HFF-Myc (cell line): ENCODE data around the gene GRAMD1B.

Experiments used
- DNase-seq: peaks from one replicate; pipeline ENCODE4 v3.0.0-alpha.2; 2011; ENCODE audit warnings: low read depth; ENCODE audit errors: extremely low read depth
- H3K4me3 ChIP-seq: replicated peaks from 2 replicates; pipeline ENCODE4 v1.5.1; 2011; ENCODE audit warnings: low read depth, mild to moderate bottlenecking, control low read depth, low read length
- TF ChIP-seq, protein P1 (sequence below): IDR thresholded peaks from 2 replicates; pipeline ENCODE4 v1.5.1; 2012; ENCODE audit warnings: mild to moderate bottlenecking, low read depth, low read length, control low read depth; ENCODE audit errors: missing control alignments

GRAMD1B gene

DNA sequence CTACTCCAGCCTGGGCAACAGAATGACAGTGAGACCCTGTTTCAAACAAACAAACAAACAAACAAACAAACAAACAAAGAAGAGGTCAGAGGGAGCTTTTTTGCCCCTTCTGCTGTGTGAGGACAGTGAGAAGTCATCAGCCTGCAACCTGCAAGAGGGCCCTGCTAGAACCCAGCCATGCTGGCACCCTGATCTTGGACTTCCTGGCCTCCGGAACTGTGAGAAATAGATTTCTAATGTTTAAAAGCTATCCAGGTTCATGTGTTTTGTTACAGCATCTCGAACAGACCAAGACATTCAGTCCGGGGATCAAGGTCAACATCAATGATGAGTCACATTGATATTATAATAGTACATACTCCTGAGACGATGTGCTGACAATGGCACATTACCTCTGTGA, 41.4 kb upstream of the GRAMD1B start:
- no peak for DNase-seq
- no peak overlapping the region for H3K4me3 ChIP-seq
- TF ChIP-seq, protein P1, sequence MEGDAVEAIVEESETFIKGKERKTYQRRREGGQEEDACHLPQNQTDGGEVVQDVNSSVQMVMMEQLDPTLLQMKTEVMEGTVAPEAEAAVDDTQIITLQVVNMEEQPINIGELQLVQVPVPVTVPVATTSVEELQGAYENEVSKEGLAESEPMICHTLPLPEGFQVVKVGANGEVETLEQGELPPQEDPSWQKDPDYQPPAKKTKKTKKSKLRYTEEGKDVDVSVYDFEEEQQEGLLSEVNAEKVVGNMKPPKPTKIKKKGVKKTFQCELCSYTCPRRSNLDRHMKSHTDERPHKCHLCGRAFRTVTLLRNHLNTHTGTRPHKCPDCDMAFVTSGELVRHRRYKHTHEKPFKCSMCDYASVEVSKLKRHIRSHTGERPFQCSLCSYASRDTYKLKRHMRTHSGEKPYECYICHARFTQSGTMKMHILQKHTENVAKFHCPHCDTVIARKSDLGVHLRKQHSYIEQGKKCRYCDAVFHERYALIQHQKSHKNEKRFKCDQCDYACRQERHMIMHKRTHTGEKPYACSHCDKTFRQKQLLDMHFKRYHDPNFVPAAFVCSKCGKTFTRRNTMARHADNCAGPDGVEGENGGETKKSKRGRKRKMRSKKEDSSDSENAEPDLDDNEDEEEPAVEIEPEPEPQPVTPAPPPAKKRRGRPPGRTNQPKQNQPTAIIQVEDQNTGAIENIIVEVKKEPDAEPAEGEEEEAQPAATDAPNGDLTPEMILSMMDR = no peak

DNA sequence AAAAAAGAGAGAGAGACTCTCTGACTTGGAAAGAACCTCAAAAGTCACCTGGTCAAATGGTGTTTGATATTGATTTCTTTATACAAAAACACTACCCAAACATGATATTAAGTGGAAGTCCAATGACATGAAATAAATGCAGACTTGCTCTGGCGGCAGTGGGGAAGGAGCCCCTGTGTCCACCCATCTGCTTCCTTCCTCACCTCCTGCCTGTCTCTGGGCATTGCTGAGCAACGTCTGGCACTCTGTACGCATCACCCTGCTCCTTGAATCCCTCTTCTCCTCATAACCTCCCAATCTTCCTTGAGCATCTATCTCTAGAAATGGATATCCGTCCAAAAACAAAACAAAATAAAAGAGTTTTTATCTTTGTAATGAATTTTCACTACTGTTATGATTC, 39.9 kb upstream of the GRAMD1B start:
- DNase-seq = no peak
- no peak overlapping the region for H3K4me3 ChIP-seq
- TF ChIP-seq, protein P1 = no peak

DNA sequence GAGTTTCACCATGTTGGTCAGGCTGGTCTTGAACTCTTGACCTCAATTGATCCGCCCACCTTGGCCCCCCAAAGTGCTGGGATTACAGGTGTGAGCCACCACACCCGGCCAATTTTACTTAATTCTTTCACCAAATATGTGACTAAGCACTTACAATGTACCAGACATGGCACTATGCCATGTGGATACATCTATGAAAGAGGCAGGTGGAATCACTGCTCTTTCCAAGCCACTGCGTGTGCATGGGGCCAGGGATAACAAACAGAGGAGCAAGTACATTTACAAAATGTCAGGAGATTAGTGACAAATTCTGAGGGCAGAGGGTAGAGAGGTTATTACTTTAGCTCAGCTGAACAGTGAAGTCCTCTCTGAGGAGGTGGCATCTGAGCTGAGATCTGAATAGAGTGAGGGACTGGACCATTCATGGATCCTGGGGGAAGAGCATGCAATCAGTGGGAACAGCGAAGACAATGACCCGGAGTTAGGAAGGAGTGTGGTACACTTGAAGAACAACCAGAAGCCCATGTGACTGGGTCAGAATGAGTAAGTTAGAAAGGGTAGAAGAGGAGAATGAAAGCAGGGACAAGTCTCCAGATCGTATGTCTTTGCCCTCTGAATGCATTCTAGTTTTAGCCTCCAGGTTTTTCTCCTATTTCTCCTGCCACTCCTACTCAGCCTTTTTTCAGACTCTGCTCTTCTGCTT, 38.3 kb upstream of the GRAMD1B start:
- no peak overlapping the region for H3K4me3 ChIP-seq
- DNase-seq = no peak
- TF ChIP-seq, protein P1 = no peak

DNA sequence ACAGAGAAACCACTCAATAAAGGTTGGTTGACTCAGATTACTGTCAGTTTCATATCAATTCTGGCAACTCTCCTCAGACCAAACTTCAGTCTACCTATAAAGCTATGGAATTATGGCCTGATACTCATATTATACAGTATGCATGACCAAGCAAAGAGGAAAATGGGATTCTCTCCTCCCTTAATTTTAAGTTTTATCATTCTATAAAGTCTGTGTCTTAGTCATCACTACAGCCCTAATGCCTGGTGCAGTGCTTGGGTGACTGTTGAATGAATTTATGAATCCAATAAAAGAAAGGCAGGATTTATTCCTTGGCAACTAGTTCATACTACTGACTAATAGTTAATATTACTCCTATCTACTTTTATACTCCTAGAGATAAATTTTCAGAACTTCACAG, 37.6 kb upstream of the GRAMD1B start:
- no peak for DNase-seq
- TF ChIP-seq, protein P1 = no peak
- no peak overlapping the region for H3K4me3 ChIP-seq

DNA sequence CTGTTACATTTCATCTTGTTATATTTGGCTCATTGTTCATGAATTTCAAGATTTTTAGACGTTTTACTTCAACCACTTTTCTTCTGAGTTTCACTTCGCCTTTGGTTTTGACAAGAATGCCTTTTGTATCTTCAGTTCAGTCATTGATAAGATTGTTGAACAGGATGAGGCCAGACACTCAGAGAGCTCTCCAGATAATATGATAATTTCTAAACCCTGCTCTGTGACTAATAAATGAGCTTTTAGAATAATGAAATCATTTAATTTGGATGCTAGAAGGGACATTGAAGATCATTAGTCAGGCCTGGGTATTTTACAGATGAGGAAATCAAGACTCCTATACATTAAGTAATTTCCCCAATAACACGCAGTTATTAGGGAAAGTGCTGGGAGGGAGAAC, 37.2 kb upstream of the GRAMD1B start:
- no peak overlapping the region for H3K4me3 ChIP-seq
- no peak for DNase-seq
- TF ChIP-seq, protein P1 = no peak

DNA sequence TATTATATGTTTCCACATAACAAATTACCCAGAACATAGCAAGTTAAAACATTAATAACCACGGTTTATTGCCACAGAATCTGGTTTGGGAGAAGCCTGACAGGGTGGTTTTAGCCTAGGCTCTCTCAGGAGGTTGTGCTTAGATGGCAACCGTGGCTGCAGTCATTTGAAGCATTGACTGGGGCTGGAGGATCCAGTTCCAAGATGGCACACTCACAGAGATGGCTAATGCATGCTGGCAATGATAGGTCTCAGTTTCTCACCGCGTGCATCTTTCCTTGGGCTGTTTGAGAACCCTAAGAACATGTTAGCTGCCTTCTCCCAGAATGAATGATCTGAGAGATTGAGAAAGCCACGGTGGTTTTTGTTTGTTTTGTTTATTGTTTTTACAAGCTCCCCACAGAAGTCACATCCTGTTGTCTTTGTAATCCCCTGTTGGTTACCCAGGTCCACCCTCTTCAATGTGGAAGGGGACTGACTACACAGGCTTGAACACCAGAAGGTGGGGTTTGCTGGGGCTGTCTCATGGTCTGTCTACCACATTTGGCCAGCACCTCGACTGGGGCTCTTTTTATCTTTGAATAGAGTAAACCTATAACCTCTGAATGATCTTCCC, 36.6 kb upstream of the GRAMD1B start:
- no peak overlapping the region for H3K4me3 ChIP-seq

More for the DNA sequence above, 36.6 kb upstream of the GRAMD1B start:
- no peak for DNase-seq
- TF ChIP-seq, protein P1 = no peak
